A549 (cell line): ENCODE data around the gene PMAIP1.

Source experiments
- CEBPB ChIP-seq, 2 experiments: fragments of >200 bp in 1 of 2; sonication (Bioruptor Twin) in 1 of 2; formaldehyde crosslinking in 1 of 2; IDR thresholded peaks; 2 replicates each; pipeline ENCODE4 v1.6.1; 2012 to 2016
- EHF ChIP-seq: fragments of 250-450 bp; sonication (Bioruptor Pico); IDR thresholded peaks from 2 replicates; pipeline ENCODE4 v1.5.0; 2020; ENCODE audit warnings: mild to moderate bottlenecking
- KDM5A ChIP-seq: fragments of 200-600 bp; sonication (generic); IDR thresholded peaks from 2 replicates; pipeline ENCODE4 v1.6.1; 2016; ENCODE audit warnings: antibody characterized with exemption, mild to moderate bottlenecking

- TF ChIP-seq CEBPB (IDR thresholded peaks at IDR 0.05) (no peak), KDM5A (no peak), EHF (CRISPR knock-in tag) (no peak)
These were observed 37.6 kb upstream of the PMAIP1 start for GRCh38 chr18:59861963-59862819.
